Psoas muscle (tissue), 8 donors: Measurements from ENCODE around the gene P2RX2. TPM values are rescaled to one million over a fixed set of nuclear protein-coding genes. Genes with fewer than 3 reads are reported as not detected.

Source experiments
- ATAC-seq, 4 donors: fragments of 200-7000 bp; cut with Tn5 transposase; one replicate each; pipeline ENCODE4 v1.9.1; 2020; ENCODE audit warnings: moderate library complexity in 3 of 4, mild to moderate bottlenecking in 2 of 4
- DNase-seq, 2 donors: peaks; one replicate each; pipeline ENCODE4 v3.0.0-alpha.2; 2020
- H3K27ac ChIP-seq: fragments of 200-600 bp; one replicate; pipeline ENCODE4 v1.8.0; 2022
- H3K27me3 ChIP-seq, 3 donors: fragments of 200-600 bp in 1 of 3; one replicate each; pipeline versions ENCODE4 v1.6.1 to v1.8.0; 2013 to 2022; ENCODE audit warnings: low read length in 2 of 3, mild to moderate bottlenecking in 2 of 3, moderate library complexity in 1 of 3; ENCODE audit not compliant: insufficient read depth in 3 of 3
- H3K36me3 ChIP-seq, 2 donors: fragments of 200-600 bp in 1 of 2; one replicate each; pipeline versions ENCODE4 v1.6.1 to v1.8.0; 2013 to 2022; ENCODE audit warnings: low read depth in 1 of 2, mild to moderate bottlenecking in 1 of 2, moderate library complexity in 1 of 2; ENCODE audit not compliant: insufficient read depth in 1 of 2
- H3K4me1 ChIP-seq: fragments of 200-600 bp; one replicate; pipeline ENCODE4 v1.8.0; 2022
- H3K4me3 ChIP-seq: fragments of 200-600 bp; one replicate; pipeline ENCODE4 v1.8.0; 2022; ENCODE audit warnings: mild to moderate bottlenecking
- H3K9me3 ChIP-seq: fragments of 200-600 bp; one replicate; pipeline ENCODE4 v1.8.0; 2022
- WGBS, 3 donors: extraction: QIAGEN DNeasy Blood & Tissue Kit; methylation state at CpG; one replicate each; pipeline versions ENCODE4 v1.1.6 to v1.1.7; 2013; 5-methylcytosine and 5-hydroxymethylcytosine counted together
- intact Hi-C, 2 donors: fragments of 100-400 bp; cut with DNase I; formaldehyde crosslinking; loops; one replicate each; pipeline versions ENCODE4 v1.11.0 to v1.14.2; 2022
- polyA plus RNA-seq, 3 donors: library from polyadenylated mRNA; stranded (reverse); fragments of 200-250 nt; gene quantifications; one replicate each; pipeline ENCODE4 v1.2.3, GENCODE V29; 2013
- total RNA-seq, 4 donors: library from RNA; stranded (reverse); fragmentation: NEBNext Ultra II Directional in 2 of 4; extraction: Animal tissue kit (Norgen Biotek cat#: 25700) in 2 of 4; gene quantifications; one replicate each; pipeline versions ENCODE4 v1.2.1 to v1.2.4, GENCODE V29; 2021 to 2023
- TF ChIP-seq, protein P1 (sequence below): fragments of 200-600 bp; IDR thresholded peaks from one replicate; pipeline ENCODE4 v1.8.0; 2022; ENCODE audit warnings: antibody characterized with exemption
- donor health status: healthy with polysubstance abuse.
- donor health status: DM: no; HTN: no; CAD: no; lungs with moderate emphysema.
- donor health status: Bipolar disorder and iron deficiency.
- donor health status: healthy.
- donor health status: DM: yes; HTN: yes; CAD: no.
- donor health status: DM: no; HTN: no; CAD: no.
- donor health status: DM: no; HTN: no; CAD: no.
- donor health status: DM: yes; HTN: yes; CAD: no.

Gene P2RX2
- total and polyA plus RNA-seq, 7 donors = 0.01 TPM; not detected in 6

DNA sequence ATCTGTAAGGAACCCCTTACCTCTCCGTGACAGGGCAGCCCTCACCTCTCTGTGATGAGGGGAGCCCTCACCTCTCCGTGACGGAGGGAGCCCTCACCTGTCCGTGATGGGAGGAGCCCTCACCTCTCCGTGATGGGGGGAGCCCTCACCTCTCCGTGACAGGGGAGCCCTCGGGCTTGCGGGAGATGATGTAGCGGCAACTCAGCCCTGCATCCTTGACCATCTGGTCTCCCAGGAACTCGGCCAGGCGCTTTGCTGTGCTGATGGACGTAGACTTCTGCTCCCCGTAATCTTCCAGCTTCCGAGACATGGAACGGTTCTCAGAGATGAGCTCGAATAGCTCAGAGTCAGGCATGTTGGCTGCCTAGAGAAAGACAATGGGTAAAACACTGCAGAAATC, 40.6 kb downstream of the P2RX2 start:
- 91 to 95% (median 92%) methylated on average over 16 of the region's 16 CpGs for WGBS, 3 donors
- ATAC-seq (no peak), DNase-seq (no peak)
- intact Hi-C loops = no loop called here
- H3K27ac ChIP-seq = no peak overlapping the region
- H3K9me3 ChIP-seq = no peaks in the 10 kb centered on the region
- no peaks in the 10 kb centered on the region for H3K27me3 ChIP-seq
- H3K36me3 ChIP-seq = peaks cover 8 to 100% of the 10 kb centered on the region in 2 donors
- no peaks in the 10 kb centered on the region for H3K4me1 ChIP-seq
- TF ChIP-seq, protein P1, sequence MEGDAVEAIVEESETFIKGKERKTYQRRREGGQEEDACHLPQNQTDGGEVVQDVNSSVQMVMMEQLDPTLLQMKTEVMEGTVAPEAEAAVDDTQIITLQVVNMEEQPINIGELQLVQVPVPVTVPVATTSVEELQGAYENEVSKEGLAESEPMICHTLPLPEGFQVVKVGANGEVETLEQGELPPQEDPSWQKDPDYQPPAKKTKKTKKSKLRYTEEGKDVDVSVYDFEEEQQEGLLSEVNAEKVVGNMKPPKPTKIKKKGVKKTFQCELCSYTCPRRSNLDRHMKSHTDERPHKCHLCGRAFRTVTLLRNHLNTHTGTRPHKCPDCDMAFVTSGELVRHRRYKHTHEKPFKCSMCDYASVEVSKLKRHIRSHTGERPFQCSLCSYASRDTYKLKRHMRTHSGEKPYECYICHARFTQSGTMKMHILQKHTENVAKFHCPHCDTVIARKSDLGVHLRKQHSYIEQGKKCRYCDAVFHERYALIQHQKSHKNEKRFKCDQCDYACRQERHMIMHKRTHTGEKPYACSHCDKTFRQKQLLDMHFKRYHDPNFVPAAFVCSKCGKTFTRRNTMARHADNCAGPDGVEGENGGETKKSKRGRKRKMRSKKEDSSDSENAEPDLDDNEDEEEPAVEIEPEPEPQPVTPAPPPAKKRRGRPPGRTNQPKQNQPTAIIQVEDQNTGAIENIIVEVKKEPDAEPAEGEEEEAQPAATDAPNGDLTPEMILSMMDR = no peak
- no peak overlapping the region for H3K4me3 ChIP-seq

DNA sequence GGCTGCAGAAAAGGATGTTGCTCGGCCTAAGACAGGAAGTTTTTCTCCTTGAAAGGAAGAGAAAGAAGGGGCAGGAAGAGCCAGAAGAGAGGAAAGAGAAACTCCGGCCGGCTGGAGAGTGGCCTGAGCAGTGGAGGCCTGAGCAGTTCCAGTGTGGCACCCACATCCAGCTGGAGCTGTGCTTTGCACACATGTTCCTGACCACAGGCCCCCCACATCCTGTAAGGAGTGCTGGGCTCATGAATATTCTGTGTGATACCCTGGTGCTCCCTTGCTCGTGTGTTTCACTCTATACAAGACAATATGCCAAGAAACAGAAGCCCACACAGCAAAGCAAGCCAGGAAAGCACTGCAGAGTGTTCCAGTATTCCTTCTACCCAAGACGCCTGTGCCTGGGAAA, 41.5 kb downstream of the P2RX2 start:
- intact Hi-C loops = no loop called here
- TF ChIP-seq, protein P1 = no peak
- no peak for DNase-seq
- Histone ChIP-seq H3K9me3 (no peaks in the 10 kb centered on the region), H3K4me1 (no peaks in the 10 kb centered on the region), H3K36me3 (peaks cover 8 to 100% of the 10 kb centered on the region in 2 donors), H3K27me3 (no peaks in the 10 kb centered on the region), H3K4me3 (no peak overlapping the region), H3K27ac (no peak overlapping the region)
- 76 to 89% (median 85%) methylated on average over 5 of the region's 5 CpGs for WGBS, 3 donors
- no peak for ATAC-seq

DNA sequence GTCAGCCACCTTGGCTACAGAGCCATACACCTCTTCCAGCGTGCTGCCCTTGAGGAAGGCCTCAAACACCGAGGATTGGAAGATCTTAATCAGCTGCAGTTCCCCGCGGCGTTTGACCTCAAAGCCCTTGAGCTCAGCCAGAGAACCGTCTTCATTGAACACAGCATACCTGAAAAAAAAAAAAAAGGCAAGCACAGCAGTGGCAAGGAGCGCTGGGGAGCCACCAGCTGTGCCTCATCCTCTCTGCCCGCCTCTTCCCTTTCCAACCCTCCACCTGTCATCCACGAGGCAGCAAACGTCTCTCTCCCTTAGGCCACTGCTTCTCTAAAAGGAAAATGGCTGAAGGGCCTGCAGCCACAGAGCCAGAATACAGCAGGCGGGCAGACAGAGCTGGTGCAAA, 42.4 kb downstream of the P2RX2 start:
- H3K36me3 ChIP-seq = peaks cover 8 to 100% of the 10 kb centered on the region in 2 donors
- no peak overlapping the region for H3K4me3 ChIP-seq
- TF ChIP-seq, protein P1 = no peak
- no peak overlapping the region for H3K27ac ChIP-seq
- ATAC-seq (no peak), DNase-seq (no peak)
- no peaks in the 10 kb centered on the region for H3K27me3 ChIP-seq
- H3K9me3 ChIP-seq = no peaks in the 10 kb centered on the region
- H3K4me1 ChIP-seq = no peaks in the 10 kb centered on the region
- intact Hi-C loops = no loop called here
- 82 to 85% (median 85%) methylated on average over 11 of the region's 11 CpGs for WGBS, 3 donors

DNA sequence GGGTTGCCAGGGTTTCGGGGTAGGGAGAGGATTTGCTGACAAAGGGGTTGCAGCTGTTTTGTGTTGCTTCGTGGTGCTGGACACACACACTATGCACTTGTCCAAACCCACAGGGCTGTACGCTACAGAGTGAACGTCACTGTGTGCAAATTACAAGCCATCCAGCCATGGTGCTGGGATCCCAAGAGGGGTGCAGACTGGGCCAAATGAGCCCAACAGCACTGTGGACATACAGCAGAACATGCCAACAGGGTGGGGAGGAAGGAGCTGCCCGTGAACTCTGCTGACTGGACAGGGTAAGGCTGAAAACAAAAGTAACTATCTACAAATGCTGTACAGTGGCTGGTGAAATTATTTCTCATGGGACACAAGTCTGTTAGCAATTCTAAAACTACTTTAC, 43.4 kb downstream of the P2RX2 start:
- intact Hi-C loops = no loop called here
- WGBS, 3 donors = 70 to 81% (median 76%) methylated on average over 5 of the region's 5 CpGs
- no peaks in the 10 kb centered on the region for H3K9me3 ChIP-seq
- ATAC-seq = no peak
- no peak overlapping the region for H3K27ac ChIP-seq
- no peak overlapping the region for H3K4me3 ChIP-seq
- TF ChIP-seq, protein P1 = no peak
- no peak for DNase-seq
- no peaks in the 10 kb centered on the region for H3K4me1 ChIP-seq
- no peaks in the 10 kb centered on the region for H3K27me3 ChIP-seq
- peaks cover 2 to 100% of the 10 kb centered on the region in 2 donors for H3K36me3 ChIP-seq
